Measurements from ENCODE around the gene INTS12. TPM values are rescaled to one million over a fixed set of nuclear protein-coding genes. Genes with fewer than 3 reads are reported as not detected.

Gene INTS12
- total and polyA plus RNA-seq, 2 of the 8 experiments (the other 6 are each of a cell fraction or from before 2014, with no cell fraction given) = 12.3 to 14.1 TPM

DNA sequence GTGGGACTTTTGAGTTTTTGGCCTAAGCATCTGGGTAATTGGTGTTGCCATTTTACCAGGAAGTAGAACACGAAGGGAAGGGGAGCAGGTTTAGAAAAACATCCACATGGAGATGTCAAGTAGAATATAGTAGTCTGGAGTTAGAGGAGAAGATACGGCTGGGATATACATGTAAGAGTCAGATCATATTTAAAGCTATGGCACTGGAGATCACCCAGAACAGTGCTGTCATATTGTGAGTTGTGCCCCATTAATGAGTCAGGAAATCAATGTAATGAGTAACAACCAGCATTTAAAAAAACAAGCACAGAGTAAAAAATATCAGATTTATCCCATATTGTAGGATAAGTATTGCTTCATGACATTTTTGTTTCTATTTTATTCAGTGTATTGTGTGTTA is 4.3 kb upstream of the INTS12 start:
- DNase-seq (ENCODE audit: low read depth in 1 of 2, low spot score in 2 of 2) = no peak
- H2AK5ac ChIP-seq (ENCODE audit: low read depth, low read length) = no peak overlapping the region
- peaks cover 0 to 2% of the 10 kb centered on the region in 2 experiments; a peak in 2 of 4 replicates for H3K9me3 ChIP-seq (ENCODE audit: insufficient read depth in 2 of 2, low read depth in 1 of 2, low read length in 1 of 2)
- no peak overlapping the region for H2BK12ac ChIP-seq (ENCODE audit: low read depth, low read length)
- no peak overlapping the region for H3K56ac ChIP-seq (replicated peaks; ENCODE audit: insufficient read length, low read depth, low read length)
- WGBS, 2 experiments (ENCODE audit: extremely low coverage in 1 of 2, insufficient coverage in 1 of 2, insufficient read length in 1 of 2, insufficient replicate concordance in 2 of 2, low coverage in 1 of 2, low lambda C conversion rate in 2 of 2, missing lambda C conversion rate in 1 of 2) = 94% methylated on average over 2 of the region's 2 CpGs; no CpG with 5 or more reads in 1 of the 2 experiments
- no peak overlapping the region for H3K14ac ChIP-seq (ENCODE audit: insufficient read length)
- H3K36me3 ChIP-seq (ENCODE audit: control insufficient read depth in 2 of 4, insufficient read depth in 4 of 4, low read length in 3 of 4) = peaks cover 0 to 2% (median 1%) of the 10 kb centered on the region in 4 experiments; a peak in 3 of 8 replicates
- POLR2A ChIA-PET (ENCODE audit: partially characterized antibody) = no interaction called here
- no peak overlapping the region for H3K4ac ChIP-seq (replicated peaks; ENCODE audit: insufficient read length, low read depth, low read length)
- no peak overlapping the region for H4K8ac ChIP-seq (ENCODE audit: extremely low read depth, insufficient read depth, low read length)
- no peak overlapping the region for H2BK120ac ChIP-seq (replicated peaks; ENCODE audit: low read depth, low read length)
- CTCF ChIA-PET (ENCODE audit: partially characterized antibody) = no interaction called here
- H3K23ac ChIP-seq (ENCODE audit: insufficient read length) = no peak overlapping the region
- TF ChIP-seq RXRA (IDR thresholded peaks at IDR 0.05; ENCODE audit: insufficient read depth, low read depth, low read length) (no peak), HDAC6 (IDR thresholded peaks at IDR 0.05; ENCODE audit: low read depth, low read length) (no peak), SP4 (IDR thresholded peaks at IDR 0.05; ENCODE audit: low read length) (no peak), KDM1A (IDR thresholded peaks at IDR 0.05; ENCODE audit: borderline replicate concordance, low read length) (no peak), BRCA1 (IDR thresholded peaks at IDR 0.05; ENCODE audit: low read depth, low read length) (no peak), EGR1 (IDR thresholded peaks at IDR 0.05; ENCODE audit: borderline replicate concordance, low read depth, low read length) (no peak), SP2 (IDR thresholded peaks at IDR 0.05; ENCODE audit: low read length) (no peak), NRF1 (IDR thresholded peaks at IDR 0.05; ENCODE audit: low read depth, low read length) (no peak), ASH2L (IDR thresholded peaks at IDR 0.05; ENCODE audit: low read length) (no peak)
- TF ChIP-seq, protein P1, sequence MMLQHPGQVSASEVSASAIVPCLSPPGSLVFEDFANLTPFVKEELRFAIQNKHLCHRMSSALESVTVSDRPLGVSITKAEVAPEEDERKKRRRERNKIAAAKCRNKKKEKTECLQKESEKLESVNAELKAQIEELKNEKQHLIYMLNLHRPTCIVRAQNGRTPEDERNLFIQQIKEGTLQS (IDR thresholded peaks at IDR 0.05; ENCODE audit: insufficient read depth, low read depth, low read length) = no peak
- H3K27me3 ChIP-seq (replicated peaks in 1 of 4; ENCODE audit: control insufficient read depth in 3 of 4, extremely low read depth in 1 of 4, insufficient read depth in 3 of 4, low read length in 3 of 4) = no peaks in the 10 kb centered on the region
- no peak overlapping the region for H3K27ac ChIP-seq (ENCODE audit: low read depth, low read length)
- no peak overlapping the region for H2AFZ ChIP-seq (ENCODE audit: low read length)
- no peak overlapping the region for H3K18ac ChIP-seq (ENCODE audit: extremely low read depth, low read length)
- no peak for FAIRE-seq
- no peak overlapping the region for H3K4me3 ChIP-seq (ENCODE audit: extremely low read depth in 1 of 4, insufficient read depth in 2 of 4, low read depth in 3 of 4, low read length in 4 of 4)
- peaks cover 0 to 68% of the 10 kb centered on the region in 2 experiments; a peak in 3 of 4 replicates for H3K79me2 ChIP-seq (ENCODE audit: control insufficient read depth in 1 of 2, insufficient read depth in 2 of 2, low read length in 2 of 2)
- 0 out of 2 replicates have a peak, but pooled peaks cover 3% of the 10 kb centered on the region for H3K79me1 ChIP-seq (ENCODE audit: low read depth, low read length)
- H3K9ac ChIP-seq (replicated peaks in 1 of 4; ENCODE audit: extremely low read depth in 1 of 4, low read depth in 3 of 4, low read length in 3 of 4) = no peak overlapping the region
- no peak overlapping the region for H2BK20ac ChIP-seq (ENCODE audit: low read length)
- no peak overlapping the region for H4K5ac ChIP-seq (ENCODE audit: insufficient read length, low read depth, low read length)
- H3K4me1 ChIP-seq (replicated peaks in 1 of 4; ENCODE audit: control insufficient read depth in 3 of 4, insufficient read depth in 4 of 4, low read length in 3 of 4) = 0 out of 7 replicates have a peak, but pooled peaks cover 0 to 2% (median 0%) of the 10 kb centered on the region in 4 experiments
- peaks cover 0 to 6% of the 10 kb centered on the region in 2 experiments for H4K20me1 ChIP-seq (replicated peaks in 1 of 2; ENCODE audit: control insufficient read depth in 1 of 2, insufficient read depth in 2 of 2, low read length in 2 of 2)
- no peak overlapping the region for H2BK15ac ChIP-seq (ENCODE audit: low read length)
- H3K23me2 ChIP-seq (ENCODE audit: low read depth, low read length) = peaks cover 2% of the 10 kb centered on the region
- H3K4me2 ChIP-seq (ENCODE audit: insufficient read depth in 1 of 2, low read depth in 2 of 2, low read length in 2 of 2) = no peak overlapping the region
- H4K91ac ChIP-seq (replicated peaks; ENCODE audit: insufficient read length, low read length) = no peak overlapping the region
- H2BK5ac ChIP-seq (ENCODE audit: low read depth, low read length) = no peak overlapping the region
